ENCODE results near the gene HBD. TPM values are rescaled to one million over a fixed set of nuclear protein-coding genes. Genes with fewer than 3 reads are reported as not detected.

Gene HBD
- total and polyA plus RNA-seq, 8 donors, result 1.1 TPM; not detected in 7

- no peaks in the 10 kb centered on the region for H3K36me3 ChIP-seq
- ATAC-seq (no peak), FAIRE-seq (no peak), DNase-seq (no peak)
- no peak for TF ChIP-seq CTCF (IDR thresholded peaks at IDR 0.05)
- H3K27me3 ChIP-seq, result no peaks in the 10 kb centered on the region
- 58 to 60% methylated on average over 5 of the region's 5 CpGs for WGBS, 2 donors
- no peaks in the 10 kb centered on the region for H3K4me1 ChIP-seq
- intact Hi-C loops (cut with DNase I), result no loop called here
- no peaks in the 10 kb centered on the region for H3K9me3 ChIP-seq
- no peak overlapping the region for H3K27ac ChIP-seq
- H3K4me3 ChIP-seq, result no peak overlapping the region
Observed at GRCh38 chr11:5196067-5196466, 38.2 kb downstream of the HBD start.

- no peak overlapping the region for H3K4me3 ChIP-seq
- no peaks in the 10 kb centered on the region for H3K27me3 ChIP-seq
- no peaks in the 10 kb centered on the region for H3K4me1 ChIP-seq
- no peak for FAIRE-seq
- intact Hi-C loops (cut with DNase I), result no loop called here
- no peak for ATAC-seq
- H3K27ac ChIP-seq, result no peak overlapping the region
- TF ChIP-seq CTCF (IDR thresholded peaks at IDR 0.05), result no peak
- H3K36me3 ChIP-seq, result no peaks in the 10 kb centered on the region
- DNase-seq, result no peak
- H3K9me3 ChIP-seq, result no peaks in the 10 kb centered on the region
- WGBS, 2 donors, result 0 to 13% methylated on average over 1 of the region's 1 CpG
Observed at GRCh38 chr11:5192738-5193137, 41.5 kb downstream of the HBD start.

- DNase-seq (no peak), FAIRE-seq (no peak), ATAC-seq (no peak)
- no peaks in the 10 kb centered on the region for H3K27me3 ChIP-seq
- intact Hi-C loops (cut with DNase I), result no loop called here
- H3K4me3 ChIP-seq, result no peak overlapping the region
- no peak overlapping the region for H3K27ac ChIP-seq
- no peaks in the 10 kb centered on the region for H3K9me3 ChIP-seq
- H3K36me3 ChIP-seq, result no peaks in the 10 kb centered on the region
- no peaks in the 10 kb centered on the region for H3K4me1 ChIP-seq
- 75 to 76% methylated on average over 2 of the region's 2 CpGs for WGBS, 2 donors
- TF ChIP-seq CTCF (IDR thresholded peaks at IDR 0.05), result no peak
Observed at GRCh38 chr11:5188201-5188600, 46.1 kb downstream of the HBD start.

Other genes starting within 250 kb of the HBD start
- gene OR51L1, start 239.6 kb downstream of the HBD start, total RNA-seq, result not detected
- not detected for gene OR51L1, start 239.6 kb downstream of the HBD start, polyA plus RNA-seq
- gene OR52J3, start 188.0 kb downstream of the HBD start, total RNA-seq, result not detected
- not detected for gene OR52J3, start 188.0 kb downstream of the HBD start, polyA plus RNA-seq
- not detected for gene OR52E2, start 174.9 kb downstream of the HBD start, total RNA-seq
- not detected for gene OR52E2, start 174.9 kb downstream of the HBD start, polyA plus RNA-seq
- gene OR52E1, start 164.9 kb downstream of the HBD start, total RNA-seq, result not detected
- gene OR52E1, start 164.9 kb downstream of the HBD start, polyA plus RNA-seq, result not detected
- not detected for gene OR52A5, start 96.1 kb downstream of the HBD start, total RNA-seq
- gene OR52A5, start 96.1 kb downstream of the HBD start, polyA plus RNA-seq, result not detected
- gene OR52A1, start 79.7 kb downstream of the HBD start, total RNA-seq, result not detected
- gene OR52A1, start 79.7 kb downstream of the HBD start, polyA plus RNA-seq, result not detected
- not detected for gene OR51V1, start 33.8 kb downstream of the HBD start, total RNA-seq
- not detected for gene OR51V1, start 33.8 kb downstream of the HBD start, polyA plus RNA-seq
- gene HBB, start 7.4 kb downstream of the HBD start, total RNA-seq, result 10 to 100 TPM in 3 of 6 donors, 1 to 10 TPM in 3; 2.2 to 89.0 (median 7.4) TPM
- gene HBB, start 7.4 kb downstream of the HBD start, polyA plus RNA-seq, result 1 to 10 TPM; 3.9 to 4.9 TPM
- gene HBG1, start 15.4 kb upstream of the HBD start, total RNA-seq, result 1 to 10 TPM in 1 of 6 donors, not detected in 5; 3.3 TPM
- gene HBG1, start 15.4 kb upstream of the HBD start, polyA plus RNA-seq, result not detected
- 10 to 100 TPM in 1 of 6 donors, not detected in 5; 10.6 TPM for gene HBG2, start 20.3 kb upstream of the HBD start, total RNA-seq
- gene HBG2, start 20.3 kb upstream of the HBD start, polyA plus RNA-seq, result not detected
- 1 to 10 TPM in 1 of 6 donors, not detected in 5; 3.5 TPM for gene HBE1, start 35.5 kb upstream of the HBD start, total RNA-seq
- not detected for gene HBE1, start 35.5 kb upstream of the HBD start, polyA plus RNA-seq
- not detected for gene OR51B4, start 67.5 kb upstream of the HBD start, total RNA-seq
- not detected for gene OR51B4, start 67.5 kb upstream of the HBD start, polyA plus RNA-seq
- not detected for gene OR51B2, start 89.8 kb upstream of the HBD start, total RNA-seq
- gene OR51B2, start 89.8 kb upstream of the HBD start, polyA plus RNA-seq, result not detected
- under 1 TPM in 3 of 6 donors, not detected in 3; 0.14 to 0.24 (median 0.19) TPM for gene OR51B5, start 109.0 kb upstream of the HBD start, total RNA-seq
- under 1 TPM in 1 of 2 donors, not detected in 1; 0.05 TPM for gene OR51B5, start 109.0 kb upstream of the HBD start, polyA plus RNA-seq
- gene OR51B6, start 117.0 kb upstream of the HBD start, total RNA-seq, result not detected
- not detected for gene OR51B6, start 117.0 kb upstream of the HBD start, polyA plus RNA-seq
- gene OR51M1, start 149.3 kb upstream of the HBD start, total RNA-seq, result not detected
- not detected for gene OR51M1, start 149.3 kb upstream of the HBD start, polyA plus RNA-seq
- gene OR51Q1, start 187.6 kb upstream of the HBD start, total RNA-seq, result not detected
- gene OR51Q1, start 187.6 kb upstream of the HBD start, polyA plus RNA-seq, result not detected
- gene OR51I1, start 207.0 kb upstream of the HBD start, total RNA-seq, result under 1 TPM in 1 of 6 donors, not detected in 5; 0.28 TPM
- not detected for gene OR51I1, start 207.0 kb upstream of the HBD start, polyA plus RNA-seq
- not detected for gene OR51I2, start 214.8 kb upstream of the HBD start, total RNA-seq
- gene OR51I2, start 214.8 kb upstream of the HBD start, polyA plus RNA-seq, result not detected